T-helper 1 cell treated with Interleukin-12 subunit alpha and Interleukin-12 subunit beta and Interleukin-4 antibody, amounts not matched to agents 30 μg/mL and 1 μg/mL, for 36 hours (primary cell): ENCODE results near the gene GNB5.
"Not testable (repeated sequence)": the region's sequence is repeated elsewhere in the genome, so short reads cannot be mapped to it uniquely, and the experiment has no call there.

Experiments used
- H3K27ac Mint-ChIP-seq: one replicate; pipeline ENCODE4 v1.8.0; 2021; ENCODE audit warnings: mild to moderate bottlenecking, mixed read lengths
- H3K27me3 Mint-ChIP-seq: one replicate; pipeline ENCODE4 v1.8.0; 2021; ENCODE audit warnings: low read depth, mixed read lengths
- H3K36me3 Mint-ChIP-seq: one replicate; pipeline ENCODE4 v1.8.0; 2021; ENCODE audit warnings: low read depth, mixed read lengths
- H3K4me1 Mint-ChIP-seq: one replicate; pipeline ENCODE4 v1.8.0; 2021; ENCODE audit warnings: low read depth, mixed read lengths
- H3K4me3 Mint-ChIP-seq: one replicate; pipeline ENCODE4 v1.8.0; 2021; ENCODE audit warnings: mild to moderate bottlenecking, moderate library complexity, mixed read lengths
- H3K9me3 Mint-ChIP-seq: one replicate; pipeline ENCODE4 v1.8.0; 2021; ENCODE audit warnings: mixed read lengths

Gene GNB5

GRCh38 chr15:52170199-52170598 lies 21.0 kb downstream of the GNB5 start:
- H3K4me1 Mint-ChIP-seq: peaks cover 12% of the 10 kb centered on the region
- not testable (repeated sequence) for H3K9me3 Mint-ChIP-seq, H3K36me3 Mint-ChIP-seq, H3K27me3 Mint-ChIP-seq, H3K27ac Mint-ChIP-seq, H3K4me3 Mint-ChIP-seq

GRCh38 chr15:52165494-52166131 lies 25.6 kb downstream of the GNB5 start:
- not testable (repeated sequence) for H3K4me3 Mint-ChIP-seq, H3K27ac Mint-ChIP-seq, H3K9me3 Mint-ChIP-seq, H3K27me3 Mint-ChIP-seq
- Mint-ChIP-seq H3K4me1 (peaks cover 11% of the 10 kb centered on the region), H3K36me3 (peaks cover 11% of the 10 kb centered on the region)

- no peaks in the 10 kb centered on the region for H3K27me3 Mint-ChIP-seq
- H3K36me3 Mint-ChIP-seq: peaks cover 12% of the 10 kb centered on the region
- no peaks in the 10 kb centered on the region for H3K9me3 Mint-ChIP-seq
- H3K4me1 Mint-ChIP-seq: peaks cover 10% of the 10 kb centered on the region
- no peak overlapping the region for H3K4me3 Mint-ChIP-seq
- H3K27ac Mint-ChIP-seq: no peak overlapping the region
These were observed 26.4 kb downstream of the GNB5 start for GRCh38 chr15:52164631-52165265.

- H3K4me3 Mint-ChIP-seq: no peak overlapping the region
- H3K27me3 Mint-ChIP-seq: no peaks in the 10 kb centered on the region
- H3K36me3 Mint-ChIP-seq: peaks cover 13% of the 10 kb centered on the region
- no peaks in the 10 kb centered on the region for H3K9me3 Mint-ChIP-seq
- H3K4me1 Mint-ChIP-seq: peaks cover 9% of the 10 kb centered on the region
- H3K27ac Mint-ChIP-seq: no peak overlapping the region
These were observed 27.6 kb downstream of the GNB5 start for GRCh38 chr15:52163321-52164190.

- H3K27me3 Mint-ChIP-seq: no peaks in the 10 kb centered on the region
- H3K9me3 Mint-ChIP-seq: no peaks in the 10 kb centered on the region
- no peak overlapping the region for H3K27ac Mint-ChIP-seq
- no peak overlapping the region for H3K4me3 Mint-ChIP-seq
- H3K4me1 Mint-ChIP-seq: peaks cover 9% of the 10 kb centered on the region
- H3K36me3 Mint-ChIP-seq: peaks cover 13% of the 10 kb centered on the region
These were observed 28.3 kb downstream of the GNB5 start for GRCh38 chr15:52162876-52163275.

- no peak overlapping the region for H3K27ac Mint-ChIP-seq
- no peak overlapping the region for H3K4me3 Mint-ChIP-seq
- H3K4me1 Mint-ChIP-seq: peaks cover 9% of the 10 kb centered on the region
- no peaks in the 10 kb centered on the region for H3K9me3 Mint-ChIP-seq
- no peaks in the 10 kb centered on the region for H3K27me3 Mint-ChIP-seq
- peaks cover 13% of the 10 kb centered on the region for H3K36me3 Mint-ChIP-seq
These were observed 28.9 kb downstream of the GNB5 start for GRCh38 chr15:52162260-52162659.

GRCh38 chr15:52161406-52161966 lies 29.7 kb downstream of the GNB5 start:
- Mint-ChIP-seq H3K27me3 (no peaks in the 10 kb centered on the region), H3K36me3 (peaks cover 11% of the 10 kb centered on the region), H3K27ac (no peak overlapping the region), H3K4me3 (no peak overlapping the region), H3K4me1 (peaks cover 9% of the 10 kb centered on the region), H3K9me3 (no peaks in the 10 kb centered on the region)

- no peak overlapping the region for H3K27ac Mint-ChIP-seq
- no peaks in the 10 kb centered on the region for H3K9me3 Mint-ChIP-seq
- H3K27me3 Mint-ChIP-seq: no peaks in the 10 kb centered on the region
- H3K4me3 Mint-ChIP-seq: no peak overlapping the region
- peaks cover 11% of the 10 kb centered on the region for H3K36me3 Mint-ChIP-seq
- H3K4me1 Mint-ChIP-seq: peaks cover 2% of the 10 kb centered on the region
These were observed 31.5 kb downstream of the GNB5 start for GRCh38 chr15:52159645-52160044.

- no peak overlapping the region for H3K27ac Mint-ChIP-seq
- H3K4me3 Mint-ChIP-seq: no peak overlapping the region
- no peaks in the 10 kb centered on the region for H3K9me3 Mint-ChIP-seq
- H3K4me1 Mint-ChIP-seq: no peaks in the 10 kb centered on the region
- H3K36me3 Mint-ChIP-seq: peaks cover 13% of the 10 kb centered on the region
- H3K27me3 Mint-ChIP-seq: no peaks in the 10 kb centered on the region
These were observed 33.0 kb downstream of the GNB5 start for GRCh38 chr15:52158084-52158765.

- H3K36me3 Mint-ChIP-seq: peaks cover 7% of the 10 kb centered on the region
- H3K9me3 Mint-ChIP-seq: no peaks in the 10 kb centered on the region
- H3K27ac Mint-ChIP-seq: no peak overlapping the region
These were observed 35.3 kb downstream of the GNB5 start for GRCh38 chr15:52155878-52156277.

GRCh38 chr15:52154896-52155865 lies 36.0 kb downstream of the GNB5 start:
- Mint-ChIP-seq H3K27ac (no peak overlapping the region), H3K27me3 (no peaks in the 10 kb centered on the region), H3K4me3 (no peak overlapping the region), H3K36me3 (peaks cover 8% of the 10 kb centered on the region), H3K4me1 (no peaks in the 10 kb centered on the region), H3K9me3 (no peaks in the 10 kb centered on the region)

More at GRCh38 chr15:52155878-52156277, 35.3 kb downstream of the GNB5 start:
- H3K4me1 Mint-ChIP-seq: no peaks in the 10 kb centered on the region
- no peaks in the 10 kb centered on the region for H3K27me3 Mint-ChIP-seq
- H3K4me3 Mint-ChIP-seq: no peak overlapping the region

GRCh38 chr15:52153900-52154895 lies 37.0 kb downstream of the GNB5 start:
- Mint-ChIP-seq H3K4me3 (no peak overlapping the region), H3K36me3 (peaks cover 7% of the 10 kb centered on the region), H3K27ac (no peak overlapping the region), H3K4me1 (no peaks in the 10 kb centered on the region), H3K9me3 (no peaks in the 10 kb centered on the region), H3K27me3 (no peaks in the 10 kb centered on the region)
